Prostate gland (tissue), 2 donors: ENCODE results near the gene SYNE1. TPM values are rescaled to one million over a fixed set of nuclear protein-coding genes. Genes with fewer than 3 reads are reported as not detected.
A peak's percentile ranks its signal among the peaks of the same experiment; 100 is the strongest.

Experiments
- DNase-seq: peaks from one replicate; pipeline ENCODE4 v3.0.0-alpha.2; 2019; ENCODE audit warnings: low spot score
- H3K27ac ChIP-seq, 2 donors: fragments of 200-600 bp; sonication (generic); 2 replicates each; pipeline ENCODE4 v1.5.1; 2017 to 2019
- H3K27me3 ChIP-seq: fragments of 200-600 bp; sonication (generic); replicated peaks from 2 replicates; pipeline ENCODE4 v1.5.1; 2019; ENCODE audit not compliant: insufficient read depth
- H3K36me3 ChIP-seq, 2 donors: fragments of 200-600 bp; sonication (generic); 1 replicate in 1 of 2; 2 replicates in 1 of 2; pipeline versions ENCODE4 v1.5.1 to v1.8.1; 2017 to 2019
- H3K4me1 ChIP-seq: fragments of 200-600 bp; sonication (generic); replicated peaks from 2 replicates; pipeline ENCODE4 v1.5.1; 2019
- H3K4me3 ChIP-seq, 2 donors: fragments of 200-600 bp; sonication (generic); 2 replicates each; pipeline ENCODE4 v1.5.1; 2017 to 2019
- H3K9me3 ChIP-seq: fragments of 200-600 bp; sonication (generic); 2 replicates; pipeline ENCODE4 v1.5.1; 2017
- CTCF ChIP-seq, 4 experiments: fragments of 200-600 bp in 2 of 4; fragments of 450-650 bp in 2 of 4; sonication (generic) in 2 of 4; IDR thresholded peaks; 1 replicate in 3 of 4; 2 replicates in 1 of 4; pipeline ENCODE4 v1.5.1; 2016 to 2019; ENCODE audit warnings: antibody characterized with exemption in 4 of 4, mild to moderate bottlenecking in 2 of 4, moderate library complexity in 2 of 4
- POLR2A ChIP-seq: fragments of 450-650 bp; IDR thresholded peaks from one replicate; pipeline ENCODE4 v1.6.1; 2016; ENCODE audit warnings: antibody characterized with exemption, mild to moderate bottlenecking
- POLR2AphosphoS5 ChIP-seq: sonication (generic); formaldehyde crosslinking; IDR thresholded peaks from one replicate; pipeline ENCODE4 v1.6.1; 2017; ENCODE audit warnings: antibody characterized with exemption
- WGBS: methylation state at CpG from one replicate; pipeline ENCODE4 v1.1.5; 2018; 5-methylcytosine and 5-hydroxymethylcytosine counted together
- intact Hi-C: fragments of 100-400 bp; cut with DNase I; formaldehyde crosslinking; loops from one replicate; pipeline ENCODE4 v1.14.2; 2022
- total RNA-seq, 2 donors: library from RNA; depleted of rRNA; stranded (reverse); fragments of >200 nt; gene quantifications; one replicate each; pipeline ENCODE4 v1.1.0, GENCODE V29; 2016

Gene SYNE1
- total RNA-seq, 2 donors from 2014 or later = 36.5 to 154 TPM

GRCh38 chr6:152341596-152341995 is 295.6 kb downstream of the SYNE1 start:
- intact Hi-C loops = no loop called here
- Histone ChIP-seq H3K4me3 (no peak overlapping the region), H3K36me3 (no peaks in the 10 kb centered on the region), H3K27me3 (no peaks in the 10 kb centered on the region), H3K27ac (no peak overlapping the region), H3K4me1 (no peaks in the 10 kb centered on the region), H3K9me3 (no peaks in the 10 kb centered on the region)
- DNase-seq = no peak
- no peak for TF ChIP-seq POLR2A
- no peak for TF ChIP-seq POLR2AphosphoS5
- no peak for TF ChIP-seq CTCF (IDR thresholded peaks at IDR 0.05)
- 85% methylated on average over 5 of the region's 5 CpGs for WGBS

- no peaks in the 10 kb centered on the region for H3K36me3 ChIP-seq
- intact Hi-C loops = no loop called here
- WGBS = 55% methylated on average over 10 of the region's 10 CpGs
Measured at GRCh38 chr6:152338335-152339125, 298.6 kb downstream of the SYNE1 start.

GRCh38 chr6:152334555-152334954 is 302.6 kb downstream of the SYNE1 start:
- Histone ChIP-seq H3K27ac (no peak overlapping the region), H3K9me3 (no peaks in the 10 kb centered on the region), H3K4me3 (no peak overlapping the region), H3K36me3 (peaks cover 0 to 3% of the 10 kb centered on the region in 2 donors), H3K4me1 (no peaks in the 10 kb centered on the region), H3K27me3 (no peaks in the 10 kb centered on the region)
- intact Hi-C loops = no loop called here
- TF ChIP-seq CTCF (IDR thresholded peaks at IDR 0.05) (no peak), POLR2A (no peak), POLR2AphosphoS5 (no peak)
- WGBS = 81% methylated on average over 4 of the region's 4 CpGs
- no peak for DNase-seq

More at GRCh38 chr6:152338335-152339125, 298.6 kb downstream of the SYNE1 start:
- Histone ChIP-seq H3K27me3 (no peaks in the 10 kb centered on the region), H3K27ac (no peak overlapping the region), H3K9me3 (no peaks in the 10 kb centered on the region), H3K4me3 (no peak overlapping the region), H3K4me1 (no peaks in the 10 kb centered on the region)
- DNase-seq = no peak
- TF ChIP-seq POLR2A (no peak), CTCF (IDR thresholded peaks at IDR 0.05) (peak; percentile 53 to 73 (median 69))

- Histone ChIP-seq H3K36me3 (peaks cover 0 to 3% of the 10 kb centered on the region in 2 donors), H3K27ac (no peak overlapping the region), H3K4me1 (no peaks in the 10 kb centered on the region), H3K4me3 (no peak overlapping the region), H3K27me3 (no peaks in the 10 kb centered on the region), H3K9me3 (no peaks in the 10 kb centered on the region)
- DNase-seq = no peak
- WGBS = 84% methylated on average over 7 of the region's 7 CpGs
- TF ChIP-seq POLR2AphosphoS5 (no peak), CTCF (IDR thresholded peaks at IDR 0.05) (no peak)
- intact Hi-C loops = no loop called here
Measured at GRCh38 chr6:152330961-152331360, 306.2 kb downstream of the SYNE1 start.
